GM18505 (cell line): ENCODE results near the gene KRT27.

Experiments
- ATAC-seq: cut with Tn5 transposase; IDR thresholded peaks from one replicate; pipeline ENCODE4 v1.9.1; 2021; ENCODE audit not compliant: unreplicated experiment
- POLR2A ChIP-seq: IDR thresholded peaks from 4 replicates; pipeline ENCODE4 v1.6.1; 2011; ENCODE audit warnings: borderline replicate concordance; ENCODE audit not compliant: insufficient read depth, insufficient read length; ENCODE audit errors: extremely low read depth

Gene KRT27

DNA sequence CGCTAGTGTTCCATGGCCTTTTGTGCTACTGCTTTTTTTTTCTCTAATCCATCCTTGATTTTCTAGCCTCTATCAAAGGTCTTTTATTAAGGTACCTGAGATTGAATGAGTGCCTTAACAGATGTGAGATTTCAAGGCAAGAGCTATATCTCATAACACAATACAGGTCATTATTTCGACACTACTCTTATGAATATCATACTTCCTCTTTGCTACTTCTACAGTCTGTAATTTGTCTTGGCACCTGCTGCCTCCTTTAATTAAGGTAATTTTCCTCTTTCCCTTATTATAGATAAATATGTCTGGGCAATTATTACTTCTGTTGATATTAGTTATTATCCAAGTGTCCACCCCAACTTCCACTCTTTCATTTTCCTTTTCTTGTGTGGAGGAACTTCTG, 12.1 kb upstream of the KRT27 start:
- no peak for ATAC-seq
- TF ChIP-seq POLR2A, result no peak

GRCh38 chr17:40793832-40794231, 11.5 kb upstream of the KRT27 start:
- TF ChIP-seq POLR2A, result no peak
- no peak for ATAC-seq

DNA sequence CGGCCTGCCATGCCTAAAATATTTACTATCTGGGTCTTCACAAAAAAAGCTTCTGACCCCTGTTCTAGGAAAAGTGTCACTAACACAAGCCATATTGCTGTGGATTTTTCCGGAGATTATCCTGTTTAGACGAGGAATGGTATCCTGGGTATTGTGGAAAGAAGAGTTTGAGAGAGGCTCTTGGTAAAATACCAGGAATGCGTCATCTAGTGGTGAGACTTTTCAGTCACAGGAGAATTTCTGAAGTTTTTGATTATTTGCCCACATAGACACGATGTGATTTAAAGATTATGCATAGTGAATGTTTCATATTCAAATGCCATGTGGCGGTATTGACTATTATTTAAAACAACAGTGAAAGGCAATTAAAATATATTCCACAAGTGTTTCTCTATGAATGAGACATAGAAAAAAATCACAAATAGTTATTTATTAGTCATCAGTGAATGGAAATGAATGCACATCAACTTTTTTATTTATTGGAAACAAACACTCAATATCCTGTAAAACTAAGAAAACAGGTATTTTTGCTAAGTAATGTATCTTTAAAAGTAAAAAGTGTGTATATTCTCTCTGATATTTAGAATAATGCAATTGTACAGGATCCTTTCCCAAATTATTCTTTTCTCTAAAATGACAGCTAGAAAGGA, 9.6 kb upstream of the KRT27 start:
- ATAC-seq, result no peak
- TF ChIP-seq POLR2A, result no peak

GRCh38 chr17:40791111-40791510, 8.8 kb upstream of the KRT27 start:
- no peak for ATAC-seq
- TF ChIP-seq POLR2A, result no peak

DNA sequence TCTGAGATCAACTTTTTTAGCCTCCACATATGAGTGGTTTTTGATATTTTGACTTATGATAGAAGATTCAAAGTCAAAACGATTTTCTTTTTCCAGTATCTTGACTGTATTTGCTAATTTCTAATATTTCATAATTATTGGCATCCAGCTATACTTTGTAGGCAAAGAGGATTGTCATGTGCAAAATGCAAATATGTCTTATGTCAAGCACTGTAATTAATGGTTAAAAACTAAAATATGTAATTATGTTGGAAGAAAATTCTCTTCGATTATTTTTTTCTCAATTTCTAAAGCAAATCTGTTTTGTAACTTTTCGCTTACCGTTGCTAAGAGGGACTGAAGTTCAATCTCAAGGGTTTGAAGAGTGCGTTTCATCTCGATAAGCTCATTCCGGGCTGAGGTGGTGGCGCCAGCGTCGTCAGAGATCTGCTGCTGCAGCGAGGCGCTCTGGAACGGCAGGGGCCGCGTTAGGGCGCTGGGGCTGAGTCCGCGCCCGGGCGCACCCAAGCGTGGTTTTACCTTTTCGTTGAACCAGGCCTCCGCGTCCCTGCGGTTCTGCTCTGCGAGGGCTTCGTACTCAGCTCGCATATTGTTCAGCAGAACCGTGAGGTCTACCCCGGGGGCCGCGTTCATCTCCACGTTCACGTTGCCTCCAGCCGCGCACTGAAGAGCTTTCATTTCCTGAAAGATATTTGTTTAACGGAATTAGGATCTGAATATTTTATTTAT, 3.0 kb downstream of the KRT27 start:
- no peak for ATAC-seq
- TF ChIP-seq POLR2A, result no peak

- no peak for TF ChIP-seq POLR2A
- ATAC-seq, result no peak
Measured at GRCh38 chr17:40778461-40778860, 3.9 kb downstream of the KRT27 start.

DNA sequence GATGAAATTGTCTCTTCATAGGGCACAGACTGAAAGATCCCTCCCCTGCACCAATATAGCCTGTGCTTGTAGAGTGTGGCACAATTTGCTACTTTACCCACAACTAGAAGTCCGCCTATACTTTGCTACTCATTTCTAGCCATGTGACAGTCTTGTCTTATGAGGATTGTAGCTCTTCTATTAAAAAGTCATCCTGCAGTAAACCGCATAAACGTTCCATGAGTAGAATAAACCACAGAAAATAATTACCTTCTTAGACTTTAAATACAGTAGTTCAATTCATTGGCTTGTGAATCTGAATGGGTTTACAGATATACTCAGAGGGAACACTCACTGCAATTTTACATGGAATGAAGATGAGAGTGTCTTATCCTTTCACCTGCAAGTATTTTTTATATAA, 4.4 kb downstream of the KRT27 start:
- no peak for ATAC-seq
- no peak for TF ChIP-seq POLR2A

DNA sequence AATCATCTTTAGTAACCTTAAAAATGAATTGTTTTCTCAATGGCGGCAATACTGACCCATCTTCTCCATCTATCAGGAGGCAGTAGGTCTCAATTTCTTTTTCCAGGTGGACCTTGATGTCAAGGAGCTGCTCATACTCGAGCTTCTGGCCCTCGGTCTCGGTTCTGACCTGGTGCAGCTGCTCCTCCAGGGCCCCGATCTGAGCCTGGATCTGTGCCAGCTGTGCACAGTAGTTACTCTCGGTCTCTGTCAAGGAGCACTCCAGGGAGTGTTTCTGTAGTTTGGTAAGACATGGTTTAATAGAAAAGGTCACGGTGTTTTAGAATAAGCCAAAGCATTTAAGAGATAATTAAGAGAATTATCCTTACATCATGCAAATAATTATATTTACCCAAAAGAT, 4.9 kb downstream of the KRT27 start:
- no peak for TF ChIP-seq POLR2A
- no peak for ATAC-seq

DNA sequence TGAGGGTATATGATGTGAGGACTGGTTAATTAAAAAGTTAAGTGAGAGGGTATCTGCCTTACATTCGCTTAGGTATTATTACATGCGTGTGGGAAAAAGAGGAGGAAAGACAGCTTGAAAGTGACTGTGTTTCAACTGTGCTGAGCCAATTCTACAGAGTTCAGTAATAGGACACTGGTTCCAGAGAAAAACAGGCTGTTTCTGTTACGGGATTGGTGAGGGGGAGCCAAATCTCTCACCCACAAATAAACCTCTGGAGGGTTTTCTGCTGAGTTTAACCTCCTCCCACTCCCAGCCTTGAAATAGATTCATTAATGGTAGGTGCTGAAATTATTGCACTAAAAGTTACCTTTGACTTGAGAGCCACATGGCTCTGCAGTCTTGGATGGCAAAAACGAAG, 6.4 kb downstream of the KRT27 start:
- TF ChIP-seq POLR2A, result no peak
- no peak for ATAC-seq

DNA sequence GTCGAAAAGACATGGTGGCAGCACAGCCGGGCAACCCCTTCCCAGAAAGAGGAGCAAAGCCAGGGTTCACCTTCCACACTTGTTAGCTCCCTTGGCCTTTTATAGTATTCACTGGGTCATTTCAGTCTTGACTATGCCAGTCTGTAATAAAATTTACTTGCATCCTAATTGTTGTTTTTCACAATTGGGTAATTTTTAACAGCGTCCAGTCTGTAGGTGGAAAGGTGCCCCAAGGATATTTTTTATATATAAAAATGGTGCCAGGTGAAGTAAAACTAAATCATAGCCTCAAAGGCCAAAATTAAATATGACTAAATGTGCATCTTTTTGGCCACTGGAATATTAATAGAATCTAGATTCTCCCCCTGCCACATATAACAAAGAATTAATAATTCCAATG, 10.2 kb downstream of the KRT27 start, which contains the start of gene KRT26:
KRT26 (minus strand) TSS at position 101 of the 400 bp plus-strand sequence; CDS start at position 13, 88 bp downstream.
- TF ChIP-seq POLR2A, result no peak
- ATAC-seq, result no peak

- no peak for ATAC-seq
- no peak for TF ChIP-seq POLR2A
Measured at GRCh38 chr17:40765657-40766056, 16.7 kb downstream of the KRT27 start.

DNA sequence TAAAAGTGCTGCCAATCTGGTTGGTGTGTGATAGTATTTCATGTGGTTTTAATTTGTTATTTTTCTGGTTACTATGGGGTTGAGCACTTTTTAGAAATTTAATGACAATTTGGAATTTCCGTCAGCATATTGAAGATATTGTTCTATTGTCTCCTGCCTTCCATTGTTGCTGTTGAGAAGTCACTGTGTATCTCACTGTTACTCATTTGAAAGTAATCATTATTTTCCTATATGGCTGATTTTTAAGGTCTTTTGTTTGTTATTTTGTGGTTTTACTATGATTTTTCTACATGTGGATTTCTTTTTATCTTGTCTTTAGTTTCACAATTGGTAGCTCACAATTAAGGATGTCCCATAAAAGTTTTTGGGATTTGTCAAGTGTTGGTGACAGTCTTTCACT, 18.6 kb downstream of the KRT27 start:
- TF ChIP-seq POLR2A, result no peak
- no peak for ATAC-seq

DNA sequence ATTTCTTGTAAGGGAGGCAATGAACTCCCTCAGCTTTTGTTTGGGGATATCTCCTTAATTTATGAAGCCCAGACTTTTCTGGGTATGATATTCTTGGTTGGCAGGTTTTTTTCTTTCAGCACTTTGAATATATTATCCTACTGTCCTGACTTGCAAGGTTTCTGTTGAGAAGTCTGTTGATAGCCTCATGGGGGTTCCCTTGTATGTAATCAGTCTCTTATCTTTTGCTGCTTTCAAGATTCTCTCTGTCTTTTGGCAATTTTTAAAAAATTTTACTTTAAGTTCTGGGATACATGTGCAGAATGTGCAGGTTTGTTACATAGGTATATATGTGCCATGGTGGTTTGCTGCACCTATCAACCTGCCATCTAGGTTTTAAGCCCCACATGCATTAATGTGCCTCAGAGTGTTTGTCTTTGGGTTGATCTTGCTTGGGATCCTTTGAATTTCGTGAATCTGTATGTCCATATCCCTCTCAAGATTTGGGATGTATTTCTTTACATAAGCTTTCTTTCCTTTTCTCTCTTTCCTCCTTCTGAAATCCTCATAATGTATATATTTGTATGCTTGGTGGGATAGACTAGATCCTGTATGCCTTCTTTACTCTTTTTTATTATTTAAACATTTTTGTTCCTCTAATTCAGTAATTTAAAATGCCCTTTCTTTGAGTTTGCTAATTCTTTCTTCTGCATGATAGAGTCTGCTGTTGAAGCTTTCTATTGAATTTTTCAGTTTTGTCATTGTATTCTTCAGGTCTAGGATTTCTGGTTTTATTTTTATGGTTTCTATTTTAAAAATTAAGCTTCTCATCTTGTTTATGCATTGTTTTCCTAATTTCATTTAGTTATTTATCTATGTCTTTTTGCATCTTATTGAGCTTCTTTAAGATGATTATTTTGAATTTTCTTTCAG, 22.0 kb downstream of the KRT27 start:
- no peak for ATAC-seq
- TF ChIP-seq POLR2A, result no peak
